Erythroblast (primary cell): ENCODE data around the gene KATNB1.

Source experiments
- GATA1 ChIP-seq: IDR thresholded peaks from 2 replicates; pipeline ENCODE4 v1.6.1; 2011; ENCODE audit warnings: low read depth, mild to moderate bottlenecking, control low read depth, low read length, moderate library complexity
- POLR2A ChIP-seq: IDR thresholded peaks from 2 replicates; pipeline ENCODE4 v1.6.1; 2011; ENCODE audit warnings: mild to moderate bottlenecking, low read length

GRCh38 chr16:57728336-57729181 is 7.0 kb upstream of the KATNB1 start:
- TF ChIP-seq POLR2A (no peak), GATA1 (no peak)
